Diencephalon (tissue), 1 donor: ENCODE results near the gene PTPRM. TPM values are rescaled to one million over a fixed set of nuclear protein-coding genes. Genes with fewer than 3 reads are reported as not detected.

Experiments
- small RNA-seq: library from RNA; depleted of rRNA; stranded (forward); fragments of <200 nt; gene quantifications from one replicate; pipeline ENCODE3, GENCODE V24; 2014
- total RNA-seq: library from RNA; depleted of rRNA; stranded (reverse); fragments of >200 nt; gene quantifications from one replicate; pipeline ENCODE4 v1.2.3, GENCODE V29; 2014

PTPRM gene
- total RNA-seq, result 190 TPM

DNA sequence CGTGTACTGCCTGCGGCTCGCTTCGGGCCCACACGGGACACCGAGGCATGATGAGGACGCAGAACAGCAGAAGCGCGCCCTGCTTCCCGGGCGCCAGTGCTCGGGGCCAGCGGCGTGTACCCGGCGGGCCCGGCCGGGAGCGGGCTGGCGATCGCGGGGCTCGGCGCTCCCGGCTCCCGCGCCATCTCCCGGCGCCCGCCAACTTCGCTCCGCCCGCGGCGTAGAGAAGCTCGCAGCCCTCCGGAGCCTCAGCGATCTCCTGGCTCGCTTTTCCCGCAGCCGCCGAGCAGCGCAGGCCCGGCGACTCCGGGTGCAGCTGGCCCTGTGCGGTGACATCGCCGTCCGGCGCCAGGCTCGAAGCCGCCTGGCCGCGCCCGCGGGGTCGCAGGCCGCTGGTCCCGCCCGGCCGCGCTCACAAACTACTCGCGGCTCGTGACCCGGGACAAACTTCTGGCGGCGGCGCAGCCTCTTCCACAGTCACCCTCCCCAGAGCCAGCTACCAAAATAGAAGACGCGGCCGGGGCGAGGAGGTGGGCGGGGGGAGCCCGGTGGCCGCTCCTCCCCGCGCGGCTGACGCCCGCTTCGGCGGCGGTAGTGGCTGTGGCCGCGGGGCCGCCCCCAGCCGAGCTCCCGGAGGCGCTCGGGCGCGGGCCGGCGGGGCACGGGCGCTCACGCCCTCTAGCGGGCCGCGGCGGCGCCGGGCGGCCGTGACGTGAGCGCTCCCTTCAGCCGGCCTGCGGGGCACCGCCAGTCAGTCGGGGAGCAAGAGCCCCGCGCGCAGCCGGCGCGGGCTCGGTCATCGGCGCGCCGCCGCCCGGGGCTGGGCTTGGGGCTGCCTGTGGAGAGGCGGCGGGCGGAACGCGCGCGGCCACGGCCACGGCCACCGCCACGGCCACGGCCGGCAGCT lies at the start of gene PTPRM:
TSS of gene PTPRM (plus strand) at position 750 of the 907 bp plus-strand sequence. CDS start 503 bp downstream, outside the sequence.

Small RNAs within 50 kb of the gene (small RNA-seq; reads per million reads assigned to genes)
- gene AP001094.1 (not detected), gene RF00012 (not detected)
